OCI-LY1 (cell line): ENCODE data around the gene TBCEL.

Experiments
- H2AFZ ChIP-seq: fragments of 200-600 bp; sonication (generic), shearing (Covaris generic); 2 replicates; pipeline ENCODE4 v1.6.0; 2014; ENCODE audit warnings: antibody characterized with exemption, mild to moderate bottlenecking, low read length
- H3F3A ChIP-seq: fragments of 200-600 bp; sonication (generic), shearing (Covaris generic); 2 replicates; pipeline ENCODE4 v1.6.0; 2014; ENCODE audit warnings: mild to moderate bottlenecking, antibody characterized with exemption, low read length, moderate library complexity; ENCODE audit not compliant: insufficient read depth
- H3K27ac ChIP-seq: fragments of 200-600 bp; sonication (generic); 2 replicates; pipeline ENCODE4 v1.5.1; 2014; ENCODE audit warnings: low read length, mixed run types, mild to moderate bottlenecking, low read depth; ENCODE audit not compliant: poor library complexity, severe bottlenecking
- H3K27me3 ChIP-seq: fragments of 200-600 bp; sonication (generic); 2 replicates; pipeline ENCODE4 v1.6.0; 2014; ENCODE audit warnings: antibody characterized with exemption, mild to moderate bottlenecking, low read length, moderate library complexity; ENCODE audit not compliant: insufficient read depth
- H3K36me3 ChIP-seq: fragments of 200-600 bp; sonication (generic); 2 replicates; pipeline ENCODE4 v1.6.1; 2014; ENCODE audit warnings: mild to moderate bottlenecking, antibody characterized with exemption, low read length, moderate library complexity, mixed read lengths; ENCODE audit not compliant: insufficient read depth
- H3K4me1 ChIP-seq: fragments of 200-600 bp; sonication (generic); 2 replicates; pipeline ENCODE4 v1.5.1; 2014; ENCODE audit warnings: mild to moderate bottlenecking, low read length, moderate library complexity; ENCODE audit not compliant: insufficient read depth, severe bottlenecking
- H3K4me2 ChIP-seq: fragments of 200-600 bp; sonication (generic), shearing (Covaris generic); 2 replicates; pipeline ENCODE4 v1.6.1; 2014; ENCODE audit warnings: low read length
- H3K4me3 ChIP-seq: fragments of 200-600 bp; sonication (generic); 2 replicates; pipeline ENCODE4 v1.5.1; 2014; ENCODE audit warnings: low read length, low read depth, mild to moderate bottlenecking, mixed read lengths; ENCODE audit not compliant: poor library complexity, severe bottlenecking
- H3K79me2 ChIP-seq: fragments of 200-600 bp; shearing (Covaris generic); 2 replicates; pipeline ENCODE4 v1.6.1; 2016; ENCODE audit warnings: mixed run types, low read length, mixed read lengths; ENCODE audit not compliant: insufficient read depth
- H3K9ac ChIP-seq: fragments of 200-600 bp; sonication (generic), shearing (Covaris generic); 2 replicates; pipeline ENCODE4 v1.6.1; 2014; ENCODE audit warnings: mild to moderate bottlenecking, low read length, mixed read lengths
- H3K9me2 ChIP-seq: fragments of 200-600 bp; sonication (generic), shearing (Covaris generic); 2 replicates; pipeline ENCODE4 v1.6.1; 2014; ENCODE audit warnings: low read depth, mild to moderate bottlenecking, low read length, mixed read lengths
- H3K9me3 ChIP-seq: fragments of 200-600 bp; shearing (Covaris generic); 2 replicates; pipeline ENCODE4 v1.6.1; 2014; ENCODE audit warnings: low read length, mixed read lengths
- H4K20me1 ChIP-seq: fragments of 200-600 bp; sonication (generic), shearing (Covaris generic); 2 replicates; pipeline ENCODE4 v1.6.0; 2016; ENCODE audit warnings: mild to moderate bottlenecking, low read length; ENCODE audit not compliant: insufficient read depth
- CTCF ChIP-seq: fragments of 200-600 bp; sonication (generic), shearing (Covaris generic); IDR thresholded peaks from 2 replicates; pipeline ENCODE4 v1.5.1; 2017; ENCODE audit warnings: mild to moderate bottlenecking, antibody characterized with exemption, low read length, moderate library complexity, mixed read lengths
- EZH2 ChIP-seq: fragments of 200-600 bp; sonication (generic), shearing (Covaris generic); IDR thresholded peaks from 2 replicates; pipeline ENCODE4 v1.8.0; 2017; ENCODE audit warnings: borderline replicate concordance, mixed run types, mild to moderate bottlenecking, antibody characterized with exemption, low read length, moderate library complexity, mixed read lengths

The TBCEL gene

GRCh38 chr11:120977266-120978137 is 46.4 kb upstream of the TBCEL start:
- Histone ChIP-seq H4K20me1 (no peaks in the 10 kb centered on the region), H3K4me1 (no peaks in the 10 kb centered on the region), H3K4me3 (no peak overlapping the region), H3K27me3 (no peaks in the 10 kb centered on the region), H3K9ac (no peak overlapping the region), H2AFZ (no peak overlapping the region), H3K27ac (no peak overlapping the region), H3K36me3 (no peaks in the 10 kb centered on the region), H3K9me3 (no peaks in the 10 kb centered on the region), H3K9me2 (no peaks in the 10 kb centered on the region), H3K4me2 (no peak overlapping the region), H3F3A (no peaks in the 10 kb centered on the region), H3K79me2 (no peaks in the 10 kb centered on the region)
- TF ChIP-seq CTCF: no peak
- no peak for TF ChIP-seq EZH2

GRCh38 chr11:120978701-120979100 is 45.2 kb upstream of the TBCEL start:
- TF ChIP-seq EZH2 (no peak), CTCF (no peak)
- Histone ChIP-seq H3K9me3 (no peaks in the 10 kb centered on the region), H3K36me3 (no peaks in the 10 kb centered on the region), H2AFZ (no peak overlapping the region), H3K9me2 (no peaks in the 10 kb centered on the region), H3K4me3 (no peak overlapping the region), H3K4me1 (no peaks in the 10 kb centered on the region), H3K27ac (no peak overlapping the region), H3K27me3 (no peaks in the 10 kb centered on the region), H3F3A (no peaks in the 10 kb centered on the region), H4K20me1 (no peaks in the 10 kb centered on the region), H3K79me2 (no peaks in the 10 kb centered on the region), H3K4me2 (no peak overlapping the region), H3K9ac (no peak overlapping the region)

- Histone ChIP-seq H3K4me3 (no peak overlapping the region), H3K27me3 (no peaks in the 10 kb centered on the region), H3K9me3 (no peaks in the 10 kb centered on the region), H3K9ac (no peak overlapping the region), H3K4me2 (no peak overlapping the region), H3K9me2 (no peaks in the 10 kb centered on the region), H3K79me2 (no peaks in the 10 kb centered on the region), H4K20me1 (no peaks in the 10 kb centered on the region), H3K36me3 (no peaks in the 10 kb centered on the region), H3F3A (no peaks in the 10 kb centered on the region), H3K27ac (no peak overlapping the region), H3K4me1 (no peaks in the 10 kb centered on the region), H2AFZ (no peak overlapping the region)
- no peak for TF ChIP-seq CTCF
- no peak for TF ChIP-seq EZH2
Measured at GRCh38 chr11:120985718-120986569, 38.0 kb upstream of the TBCEL start.
